ENCODE data around the gene PATJ.

DNA sequence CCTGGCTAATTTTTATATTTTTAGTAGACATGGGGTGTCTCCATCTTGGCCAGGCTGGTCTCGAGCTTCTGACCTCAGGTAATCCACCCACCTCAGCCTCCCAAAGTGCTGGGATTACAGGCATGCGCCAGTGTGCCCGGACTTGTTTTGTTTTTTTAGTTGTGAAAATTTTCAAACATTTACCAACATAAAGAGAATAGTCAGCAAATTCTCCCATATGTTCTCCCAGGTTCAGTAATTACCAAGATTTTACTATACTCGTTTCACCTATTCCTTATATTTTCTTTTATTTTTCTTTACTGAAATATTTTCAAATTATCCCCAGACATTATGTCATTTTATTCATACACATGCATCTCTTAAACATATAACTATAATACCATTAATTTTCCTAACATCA, 234.3 kb downstream of the PATJ start:
- no peak for TF ChIP-seq NR3C1 (CRISPR knock-in tag; conservative IDR thresholded peaks at IDR 0.05; ENCODE audit: low read depth)
- TF ChIP-seq, protein P1, sequence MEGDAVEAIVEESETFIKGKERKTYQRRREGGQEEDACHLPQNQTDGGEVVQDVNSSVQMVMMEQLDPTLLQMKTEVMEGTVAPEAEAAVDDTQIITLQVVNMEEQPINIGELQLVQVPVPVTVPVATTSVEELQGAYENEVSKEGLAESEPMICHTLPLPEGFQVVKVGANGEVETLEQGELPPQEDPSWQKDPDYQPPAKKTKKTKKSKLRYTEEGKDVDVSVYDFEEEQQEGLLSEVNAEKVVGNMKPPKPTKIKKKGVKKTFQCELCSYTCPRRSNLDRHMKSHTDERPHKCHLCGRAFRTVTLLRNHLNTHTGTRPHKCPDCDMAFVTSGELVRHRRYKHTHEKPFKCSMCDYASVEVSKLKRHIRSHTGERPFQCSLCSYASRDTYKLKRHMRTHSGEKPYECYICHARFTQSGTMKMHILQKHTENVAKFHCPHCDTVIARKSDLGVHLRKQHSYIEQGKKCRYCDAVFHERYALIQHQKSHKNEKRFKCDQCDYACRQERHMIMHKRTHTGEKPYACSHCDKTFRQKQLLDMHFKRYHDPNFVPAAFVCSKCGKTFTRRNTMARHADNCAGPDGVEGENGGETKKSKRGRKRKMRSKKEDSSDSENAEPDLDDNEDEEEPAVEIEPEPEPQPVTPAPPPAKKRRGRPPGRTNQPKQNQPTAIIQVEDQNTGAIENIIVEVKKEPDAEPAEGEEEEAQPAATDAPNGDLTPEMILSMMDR (IDR thresholded peaks at IDR 0.05) = no peak
- no peak for TF ChIP-seq ELF4 (CRISPR knock-in tag; IDR thresholded peaks at IDR 0.05; ENCODE audit: low read depth)
- TF ChIP-seq, protein P2, sequence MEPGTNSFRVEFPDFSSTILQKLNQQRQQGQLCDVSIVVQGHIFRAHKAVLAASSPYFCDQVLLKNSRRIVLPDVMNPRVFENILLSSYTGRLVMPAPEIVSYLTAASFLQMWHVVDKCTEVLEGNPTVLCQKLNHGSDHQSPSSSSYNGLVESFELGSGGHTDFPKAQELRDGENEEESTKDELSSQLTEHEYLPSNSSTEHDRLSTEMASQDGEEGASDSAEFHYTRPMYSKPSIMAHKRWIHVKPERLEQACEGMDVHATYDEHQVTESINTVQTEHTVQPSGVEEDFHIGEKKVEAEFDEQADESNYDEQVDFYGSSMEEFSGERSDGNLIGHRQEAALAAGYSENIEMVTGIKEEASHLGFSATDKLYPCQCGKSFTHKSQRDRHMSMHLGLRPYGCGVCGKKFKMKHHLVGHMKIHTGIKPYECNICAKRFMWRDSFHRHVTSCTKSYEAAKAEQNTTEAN (CRISPR knock-in tag; IDR thresholded peaks at IDR 0.05) = no peak
- no peak for TF ChIP-seq ZNF263 (CRISPR knock-in tag; IDR thresholded peaks at IDR 0.05; ENCODE audit: low read depth)

Data from WTC11 (cell line).